NOMO-1 treated with DMSO at 0.1 percent for 48 hours (cell line): ENCODE data around the gene CELF4.

ENCODE experiments used
- DNase-seq: peaks from one replicate; lab custom pipeline; 2025; ENCODE audit not compliant: unreplicated experiment; lab: John Stamatoyannopoulos, UW

CELF4 gene

DNA sequence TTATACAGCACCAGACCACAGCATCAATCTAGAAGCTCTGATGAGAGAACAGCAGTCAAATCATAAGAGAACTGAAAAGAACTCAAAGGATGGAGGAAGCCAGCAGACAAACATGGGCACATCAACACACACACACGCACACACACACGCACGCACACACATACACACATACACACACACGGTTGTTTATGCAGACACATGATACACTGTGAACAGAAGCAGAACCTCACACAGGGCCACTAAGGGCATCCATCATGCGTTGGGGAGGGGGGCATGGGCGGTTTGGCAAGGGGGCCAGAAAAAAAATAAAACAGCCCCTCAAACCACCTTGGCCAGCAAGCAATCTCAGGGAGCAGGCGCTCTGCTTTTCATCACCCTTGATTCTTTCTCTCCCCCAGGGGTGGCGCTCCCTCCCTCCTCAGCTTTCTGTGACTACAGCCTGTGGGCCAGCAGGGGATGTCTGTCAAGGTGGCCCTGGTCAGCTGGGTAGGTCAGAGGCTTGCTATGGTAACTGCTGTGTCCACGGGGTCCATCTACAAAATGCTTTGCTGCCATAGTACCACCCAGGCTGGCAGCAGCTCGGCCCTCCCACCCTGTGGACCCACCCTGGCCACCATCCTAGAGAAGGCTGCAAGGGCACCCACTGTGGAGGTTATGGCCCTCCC lies 318.0 kb downstream of the CELF4 start:
- DNase-seq, result no peak

DNA sequence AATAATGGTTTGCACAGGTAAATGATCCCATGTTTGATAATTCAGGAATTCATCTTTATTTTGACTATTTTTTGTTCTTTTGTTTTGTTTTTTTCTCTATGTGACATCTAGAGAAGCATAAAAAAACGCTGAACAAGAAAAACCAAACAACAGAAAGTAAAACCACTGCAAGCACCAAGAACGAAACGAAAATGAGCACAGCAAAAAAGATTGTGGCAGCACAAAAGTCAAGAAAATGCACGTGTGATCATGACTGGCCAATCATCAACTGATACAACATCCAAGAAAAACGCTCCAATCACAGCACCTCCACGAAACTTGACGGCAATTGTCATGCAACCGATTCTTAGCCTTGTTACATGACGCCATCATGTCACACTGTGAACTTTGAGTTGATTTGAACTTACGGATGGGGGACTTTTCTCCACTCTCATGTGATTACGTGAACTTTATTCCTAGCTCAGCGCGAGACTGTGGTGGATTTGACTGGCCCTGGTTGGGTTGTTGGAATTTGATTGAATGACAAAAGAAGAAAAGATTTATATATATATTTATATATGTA lies 318.7 kb downstream of the CELF4 start:
- DNase-seq, result no peak

DNA sequence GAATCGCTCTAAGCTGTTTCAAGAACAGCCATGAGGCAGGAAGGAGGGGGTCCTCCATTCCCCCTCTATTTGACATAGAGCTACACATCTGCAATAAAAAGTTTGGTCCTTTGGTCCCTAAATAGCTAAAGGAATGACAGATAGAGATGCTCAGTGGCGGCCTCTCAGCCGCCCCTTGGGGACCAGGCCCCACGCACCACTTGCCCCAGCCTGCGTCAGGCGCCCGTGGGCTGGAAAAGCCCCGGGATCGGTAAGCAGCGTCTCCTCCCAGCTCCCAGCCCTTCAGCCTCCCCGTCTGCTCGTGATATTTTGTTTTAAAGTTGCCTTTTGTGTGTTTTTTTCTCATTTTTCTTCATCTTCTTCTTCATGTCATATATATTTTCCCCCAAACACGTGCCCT lies 321.0 kb downstream of the CELF4 start:
- no peak for DNase-seq

DNA sequence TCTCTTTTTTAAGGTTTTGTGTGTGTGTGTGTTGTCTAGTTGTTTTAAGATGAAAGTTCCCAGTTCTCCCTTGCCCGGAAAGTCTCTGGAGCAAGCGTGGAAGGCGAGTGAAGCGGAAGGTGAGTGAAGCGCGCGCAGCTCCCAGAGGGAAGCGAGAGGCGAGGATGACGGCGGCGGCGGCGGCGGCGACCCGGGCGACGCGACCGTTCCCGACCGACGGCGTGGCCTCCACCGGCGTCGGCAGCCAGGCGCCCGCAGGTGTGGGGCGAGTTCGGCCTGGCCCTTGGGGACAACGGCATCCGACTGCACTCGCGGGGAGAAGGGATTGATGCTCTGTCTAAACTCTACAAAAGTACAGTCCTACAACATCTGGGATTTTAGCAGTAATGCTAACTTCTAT lies 321.9 kb downstream of the CELF4 start:
- no peak for DNase-seq

DNA sequence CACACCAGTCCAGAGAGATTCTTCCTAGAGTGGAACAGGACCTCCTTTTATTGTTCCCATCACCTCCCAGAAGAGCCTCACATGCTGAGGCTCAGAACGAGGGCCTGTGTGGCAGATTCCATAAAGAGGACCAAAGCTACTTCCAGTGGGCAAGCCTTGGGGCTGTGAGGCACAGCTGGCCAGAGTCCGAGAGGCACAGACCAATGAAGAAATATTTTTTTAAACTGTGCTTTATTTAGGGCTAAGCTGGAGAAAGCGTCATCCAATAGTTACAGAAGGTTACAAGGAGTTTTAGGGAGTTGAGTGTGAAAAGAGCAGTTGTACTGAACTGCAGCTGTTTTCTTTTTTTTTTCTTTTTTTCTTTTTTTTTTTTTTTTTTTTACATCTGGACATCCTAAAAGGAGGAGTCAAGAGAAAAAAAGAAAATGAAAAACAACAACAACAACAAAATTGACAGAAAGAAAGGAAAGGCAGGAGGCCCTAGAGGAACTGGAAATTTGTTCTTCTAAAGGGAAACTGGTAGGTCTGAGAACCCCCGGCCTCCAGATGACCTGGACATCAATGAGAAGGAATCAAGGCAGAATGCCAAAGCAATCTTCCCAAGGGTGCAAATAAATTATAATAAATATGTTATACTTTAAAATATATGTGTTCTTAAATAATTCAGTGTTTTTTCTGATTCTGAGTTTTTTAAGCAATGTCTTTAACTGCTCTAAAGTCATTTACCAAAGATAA lies 322.6 kb downstream of the CELF4 start:
- no peak for DNase-seq

DNA sequence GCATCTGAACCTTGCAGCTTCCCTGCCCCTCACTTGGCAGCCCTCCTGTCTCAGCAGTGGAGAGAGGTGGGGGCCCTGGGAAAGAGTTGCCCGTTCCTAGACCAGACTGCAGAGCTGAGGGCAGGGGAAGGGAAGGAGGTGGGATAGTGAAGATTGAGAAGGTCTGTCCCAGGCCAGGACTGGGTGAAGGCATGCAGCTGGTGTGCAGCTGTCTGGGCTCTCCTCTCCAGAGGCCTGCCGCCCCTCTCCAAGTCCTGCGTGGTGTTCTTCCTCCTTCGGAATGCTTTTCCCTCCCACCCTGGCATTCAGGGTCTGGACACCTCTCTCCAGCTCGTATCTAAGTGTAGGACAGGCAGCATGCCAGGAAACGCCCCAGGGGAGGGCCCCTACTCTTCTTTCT lies 323.5 kb downstream of the CELF4 start:
- no peak for DNase-seq

DNA sequence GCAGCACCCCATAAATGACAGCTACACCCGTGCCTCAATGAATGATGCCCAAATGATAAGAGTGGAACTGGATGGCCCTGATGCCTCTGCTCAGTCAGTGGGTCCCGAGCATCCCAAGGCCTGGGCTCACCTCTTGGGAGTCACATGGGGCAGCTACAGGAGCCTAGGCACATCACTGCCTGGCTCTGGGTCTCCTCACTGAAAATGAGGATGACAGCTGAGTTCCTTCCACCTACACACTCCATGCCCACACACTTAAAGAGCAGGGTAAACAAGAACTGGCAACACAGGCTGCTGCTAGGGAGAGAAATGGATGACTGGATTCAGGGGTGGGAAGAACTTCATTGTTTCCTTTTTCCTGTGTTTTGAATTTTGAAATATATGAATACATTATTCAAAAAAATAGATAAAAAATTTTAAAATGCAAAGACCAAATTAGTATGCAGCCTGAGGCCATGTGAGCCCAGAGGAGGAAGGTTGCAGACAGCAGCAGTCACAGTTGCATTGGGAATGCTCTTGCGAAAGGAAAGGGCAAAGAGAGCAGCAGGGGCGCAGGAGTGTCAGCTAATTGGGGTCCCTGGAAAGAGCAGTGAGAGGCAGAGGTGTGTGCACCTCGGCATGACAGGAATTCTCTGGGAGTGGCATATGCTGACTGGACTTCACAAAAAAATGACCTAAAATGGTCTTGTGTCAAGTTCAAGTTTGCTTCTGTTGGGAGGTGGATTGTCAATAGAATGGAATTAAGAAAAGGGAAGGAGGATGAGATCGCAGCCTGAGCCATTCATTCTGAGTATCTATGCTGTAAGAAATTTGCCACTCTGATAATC lies 327.1 kb downstream of the CELF4 start:
- no peak for DNase-seq

DNA sequence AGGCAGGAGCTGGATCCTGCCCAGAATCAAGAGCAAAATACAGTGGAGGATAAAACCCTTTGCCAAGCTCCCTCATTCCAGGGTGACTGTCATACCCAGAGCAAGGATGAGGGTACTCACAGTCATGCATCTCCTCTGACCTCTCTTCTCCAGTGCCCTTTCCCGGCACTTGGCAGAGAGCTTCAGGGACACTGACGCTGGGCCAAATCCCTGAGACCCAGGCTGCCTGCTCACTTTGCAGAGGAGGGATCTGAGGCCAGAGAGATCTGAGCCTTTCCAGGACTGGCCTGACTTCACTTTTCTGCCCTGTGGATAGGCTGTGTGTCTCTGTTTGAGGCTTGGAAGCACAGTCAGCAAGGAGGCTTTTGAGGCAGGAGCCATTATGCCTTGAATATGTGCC lies 330.0 kb downstream of the CELF4 start:
- no peak for DNase-seq

DNA sequence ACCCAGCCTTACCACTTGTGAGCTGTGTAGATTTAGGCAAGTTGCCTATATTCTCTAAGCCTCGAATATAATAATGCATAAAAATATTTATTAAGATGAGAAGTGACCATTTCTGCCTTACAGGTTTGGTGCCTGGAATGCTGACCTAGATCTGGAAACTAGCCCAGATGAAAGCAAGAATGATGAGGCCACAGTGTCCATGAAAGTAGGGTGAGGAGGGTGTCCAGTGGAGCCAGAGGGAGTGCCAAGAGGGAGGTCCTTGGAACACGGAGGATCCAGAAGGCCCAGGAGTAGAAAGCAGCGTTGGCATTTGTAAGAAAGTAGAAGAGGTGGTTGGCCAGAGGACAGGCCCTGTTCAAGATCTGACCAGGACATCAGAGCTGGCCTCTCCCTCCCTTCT lies 334.3 kb downstream of the CELF4 start:
- DNase-seq, result no peak

DNA sequence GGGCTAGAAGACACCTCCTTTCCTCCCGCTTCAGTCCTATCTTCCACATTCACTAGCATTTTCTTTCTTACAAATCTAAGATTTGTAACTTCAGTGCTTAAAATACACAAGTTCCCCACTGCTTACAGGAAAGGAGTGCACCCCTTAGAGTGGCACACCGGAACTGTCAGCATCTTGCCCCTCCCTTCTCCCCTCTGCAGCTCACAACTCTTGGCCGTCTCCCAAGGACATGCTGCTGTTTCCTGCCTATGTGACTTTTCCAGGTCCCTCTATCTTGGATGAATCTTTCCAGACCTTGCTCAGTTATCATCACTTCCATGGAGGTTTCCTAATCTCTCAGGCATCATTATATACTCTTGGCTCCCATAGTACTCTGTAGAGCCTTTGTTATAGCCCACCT lies 334.8 kb downstream of the CELF4 start:
- no peak for DNase-seq

DNA sequence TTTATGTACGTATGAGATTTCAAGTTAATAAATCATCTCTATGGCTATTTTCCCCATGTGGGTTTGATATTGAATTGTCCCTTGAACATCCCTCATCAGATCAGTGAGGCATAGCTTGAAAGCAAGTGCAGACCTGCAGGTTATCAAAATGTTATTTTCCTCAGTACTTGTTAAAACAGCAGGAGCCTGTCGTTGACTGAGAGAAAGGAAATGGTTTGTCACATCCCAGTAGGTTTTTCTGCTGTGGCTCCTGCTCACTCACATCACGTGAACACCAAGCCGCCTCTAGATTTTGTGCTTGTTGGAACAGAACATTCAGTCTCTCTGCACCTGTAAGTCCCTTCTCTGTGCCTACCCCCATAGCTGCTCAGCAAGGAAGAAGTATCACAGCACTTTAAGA lies 340.3 kb downstream of the CELF4 start:
- no peak for DNase-seq

DNA sequence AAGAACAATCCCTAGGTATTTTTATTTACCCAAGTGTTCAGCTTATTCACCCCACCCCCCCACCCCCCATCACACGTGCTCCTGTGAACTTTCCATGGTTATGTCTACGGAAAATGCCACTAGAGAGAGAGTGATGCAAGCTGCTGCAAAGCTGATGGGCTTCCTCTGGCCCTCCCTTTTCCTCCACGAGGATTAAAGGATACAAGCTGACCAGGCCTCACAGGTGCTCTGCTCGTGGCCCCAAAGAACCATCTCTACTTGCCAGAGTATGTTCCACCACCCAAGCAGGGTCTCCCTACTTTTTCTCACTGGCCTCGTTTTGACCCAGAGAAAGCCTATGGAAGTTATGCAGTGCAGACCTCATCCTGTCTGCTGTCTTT lies 342.6 kb downstream of the CELF4 start:
- no peak for DNase-seq

DNA sequence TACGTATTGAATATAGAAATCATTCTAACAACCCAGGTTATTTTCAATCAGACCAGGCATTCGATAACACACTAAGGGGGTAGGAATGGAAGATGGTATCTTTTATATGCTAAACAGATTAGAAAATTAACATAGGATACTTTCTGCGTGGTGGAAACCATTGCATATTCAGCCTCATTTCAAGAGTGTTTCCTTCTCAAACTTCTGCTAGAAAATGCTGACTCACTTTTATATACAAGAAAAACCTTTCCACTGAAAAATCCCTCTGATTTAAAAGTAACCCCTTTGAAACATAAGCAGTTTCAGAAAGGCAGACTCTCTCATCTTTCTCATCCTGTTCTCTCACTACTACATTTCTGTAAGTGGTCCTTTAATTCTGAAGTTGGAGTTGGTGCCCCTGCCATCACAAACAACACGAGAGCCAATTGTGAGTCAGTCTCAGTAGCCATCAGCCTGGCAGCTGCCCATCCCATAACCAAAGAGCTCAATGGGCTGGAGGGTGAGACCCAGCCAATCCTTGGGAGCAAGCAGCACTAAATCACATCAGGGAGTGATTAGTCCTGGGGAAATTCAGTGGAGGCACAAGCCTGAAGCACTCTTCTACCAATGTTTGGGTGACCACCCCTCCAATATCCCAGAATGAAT lies 343.1 kb downstream of the CELF4 start:
- no peak for DNase-seq

DNA sequence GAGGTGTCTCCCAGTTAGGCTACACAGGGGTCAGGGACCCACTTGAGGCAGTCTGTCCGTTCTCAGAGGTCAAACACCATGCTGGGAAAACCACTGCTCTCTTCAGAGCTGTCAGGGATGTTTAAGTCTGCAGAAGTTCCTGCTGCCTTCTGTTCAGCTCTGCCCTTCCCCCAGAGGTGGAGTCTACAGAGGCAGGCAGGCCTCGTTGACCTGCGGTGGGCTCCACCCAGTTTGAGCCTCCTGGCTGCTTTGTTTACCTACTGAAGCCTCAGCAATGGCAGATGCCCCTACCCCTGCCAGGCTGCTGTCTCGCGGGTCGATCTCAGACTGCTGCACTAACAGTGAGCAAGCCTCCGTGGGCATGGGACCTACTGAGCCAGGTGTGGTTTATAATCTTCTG lies 346.3 kb downstream of the CELF4 start:
- no peak for DNase-seq

DNA sequence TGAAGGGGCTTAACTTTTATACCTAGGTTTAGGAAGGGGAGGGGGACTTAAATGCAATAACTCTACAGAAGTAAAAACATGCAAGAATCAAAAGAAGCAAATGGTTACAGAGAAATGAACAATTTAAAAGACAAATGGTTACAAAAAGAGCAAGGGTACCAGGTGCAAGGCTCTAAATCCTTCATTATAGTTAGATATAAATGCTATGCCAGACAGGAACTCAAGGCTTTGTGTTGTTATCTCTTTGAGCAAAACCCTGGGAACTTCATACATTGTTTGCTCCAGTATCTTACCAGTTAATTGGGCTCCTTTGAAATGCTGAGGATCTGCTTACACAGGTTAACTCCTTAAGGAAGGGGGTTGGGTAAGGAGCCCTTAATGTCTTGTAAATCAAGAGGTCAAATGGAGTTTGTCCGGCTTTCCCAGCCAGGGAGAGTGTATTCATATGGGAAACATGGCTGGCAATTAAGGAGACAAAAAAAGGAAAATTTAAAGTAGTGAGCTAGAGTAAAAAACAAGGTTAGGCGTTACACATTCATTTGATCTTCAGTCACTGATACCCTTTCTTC lies 347.5 kb downstream of the CELF4 start:
- no peak for DNase-seq

DNA sequence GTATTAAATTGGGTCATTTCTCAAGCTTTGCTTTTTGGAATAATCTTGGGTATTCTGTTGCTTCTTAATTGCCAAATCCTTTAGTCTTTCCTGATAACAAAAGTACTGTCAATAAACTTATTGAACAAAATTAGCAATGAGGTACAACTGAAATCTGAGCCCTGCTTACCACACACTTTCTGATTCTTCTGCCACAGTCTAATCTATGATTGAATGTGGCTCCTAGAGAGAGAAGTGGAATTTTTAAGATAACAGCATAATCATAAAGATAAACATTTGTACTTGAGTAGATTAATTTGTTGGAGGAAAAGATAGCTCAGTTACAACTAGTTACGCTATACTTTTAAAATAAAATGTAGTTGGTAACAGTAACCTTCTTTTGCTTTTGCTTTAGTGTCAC lies 354.8 kb downstream of the CELF4 start:
- DNase-seq, result no peak

DNA sequence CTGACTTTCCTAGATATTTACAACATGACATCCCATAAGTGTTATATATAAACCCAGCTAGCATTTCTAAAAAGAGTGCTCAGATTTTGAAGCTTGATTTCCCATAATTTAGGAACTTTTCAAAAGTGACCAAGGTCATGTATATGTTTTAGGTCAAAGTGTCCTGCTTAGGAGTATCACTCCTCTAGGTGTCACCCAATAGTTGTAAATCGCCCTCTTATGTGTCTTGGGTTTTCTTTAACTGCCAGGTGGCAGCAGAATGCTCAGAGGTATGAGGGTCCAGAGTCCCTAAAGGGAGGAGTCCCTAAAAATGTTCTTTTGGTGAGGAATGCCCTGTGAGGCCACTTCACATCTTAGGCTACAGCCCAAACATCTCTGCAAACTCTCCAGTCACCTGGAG lies 358.3 kb downstream of the CELF4 start:
- DNase-seq, result no peak

DNA sequence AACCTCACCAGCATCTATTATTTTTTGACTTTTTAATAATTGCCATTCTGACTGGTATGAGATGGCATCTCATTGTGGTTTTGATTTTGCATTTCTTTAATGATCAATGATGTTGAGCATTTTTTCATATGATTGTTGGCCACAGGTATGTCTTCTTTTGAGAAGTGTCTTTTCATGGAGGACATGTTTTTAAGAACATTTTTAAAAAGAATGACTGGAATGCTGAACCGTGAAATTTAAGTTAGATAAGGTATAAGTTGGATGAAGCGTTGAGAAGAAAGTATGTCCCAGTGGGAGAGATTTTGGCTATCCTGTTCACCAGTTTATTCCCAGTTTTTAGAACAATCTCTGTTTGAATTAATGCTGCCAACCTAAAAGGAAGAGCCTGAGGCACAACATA lies 365.9 kb downstream of the CELF4 start:
- no peak for DNase-seq
